Mesothelial cell of epicardium (in vitro differentiated cells): ENCODE results near the gene MPZL1. TPM values are rescaled to one million over a fixed set of nuclear protein-coding genes. Genes with fewer than 3 reads are reported as not detected.

Experiments used
- DNase-seq, 2 experiments: peaks; one replicate each; pipeline ENCODE4 v3.0.0; 2021; ENCODE audit warnings: low spot score in 2 of 2; ENCODE audit not compliant: unreplicated experiment in 2 of 2
- H3K27ac Mint-ChIP-seq: 2 replicates; pipeline ENCODE4 v1.8.0; 2021; ENCODE audit warnings: mixed read lengths
- H3K27me3 Mint-ChIP-seq: 2 replicates; pipeline ENCODE4 v1.8.0; 2021; ENCODE audit warnings: low read depth, mixed read lengths
- H3K36me3 Mint-ChIP-seq: 2 replicates; pipeline ENCODE4 v1.8.0; 2021; ENCODE audit warnings: mixed read lengths
- H3K4me1 Mint-ChIP-seq: 2 replicates; pipeline ENCODE4 v1.8.0; 2021; ENCODE audit warnings: mixed read lengths
- H3K4me3 Mint-ChIP-seq: 2 replicates; pipeline ENCODE4 v1.8.0; 2021; ENCODE audit warnings: mild to moderate bottlenecking, moderate library complexity, mixed read lengths
- H3K9me3 Mint-ChIP-seq: 2 replicates; pipeline ENCODE4 v1.8.0; 2021; ENCODE audit warnings: mixed read lengths
- total RNA-seq: library from RNA; stranded (reverse); gene quantifications from 3 replicates; pipeline ENCODE4 v1.2.1, GENCODE V29; 2021
- TF ChIP-seq, protein P1 (sequence below): fragments of 200-600 bp; sonication (generic); IDR thresholded peaks from one replicate; pipeline ENCODE4 v1.5.0; 2021; ENCODE audit warnings: antibody characterized with exemption; ENCODE audit not compliant: unreplicated experiment

Gene MPZL1
- total RNA-seq, 1 donor from 2014 or later: 138 TPM

DNA sequence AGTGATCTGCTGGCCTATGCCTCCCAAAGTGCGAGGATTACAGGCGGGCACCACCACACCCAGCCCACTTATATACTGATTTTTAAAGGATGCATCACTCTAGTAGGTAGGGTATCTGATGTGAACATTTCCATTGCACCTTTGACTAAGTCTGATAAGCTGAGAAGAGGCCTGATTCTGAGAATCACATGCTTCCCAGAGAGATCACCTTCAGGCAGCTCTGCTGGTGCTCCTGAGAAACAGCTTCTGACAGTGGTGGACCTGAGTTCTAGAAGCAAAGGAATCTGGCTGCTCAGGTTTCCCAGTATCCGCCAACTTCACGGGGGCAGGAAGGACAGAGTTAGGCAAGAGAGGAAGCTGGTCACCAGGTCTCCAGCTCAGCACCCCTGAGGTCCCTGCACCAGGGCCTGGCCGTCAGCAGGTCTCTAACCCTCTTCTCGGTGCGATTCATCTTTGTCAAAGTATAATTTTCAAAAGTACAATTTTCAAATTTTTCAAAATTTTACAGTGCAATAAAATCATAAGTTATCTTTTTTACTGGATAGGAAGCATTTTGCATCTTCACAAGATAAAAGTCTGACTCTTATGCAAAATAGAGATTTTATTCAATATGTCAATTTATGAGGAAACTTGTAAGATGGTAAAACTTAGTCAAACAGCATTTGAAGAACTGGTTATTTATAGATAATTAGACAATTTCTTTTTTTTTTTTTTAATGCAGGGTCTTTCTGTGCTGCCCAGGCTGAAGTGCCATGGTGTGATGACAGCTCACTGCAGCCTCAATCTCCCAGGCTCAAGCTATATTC lies 25.8 kb upstream of the MPZL1 start:
- Mint-ChIP-seq H3K9me3 (no peaks in the 10 kb centered on the region), H3K36me3 (no peaks in the 10 kb centered on the region), H3K4me3 (no peak overlapping the region), H3K27me3 (peaks cover 2% of the 10 kb centered on the region), H3K4me1 (peaks cover 4% of the 10 kb centered on the region), H3K27ac (no peak overlapping the region)
- DNase-seq: no peak
- TF ChIP-seq, protein P1, sequence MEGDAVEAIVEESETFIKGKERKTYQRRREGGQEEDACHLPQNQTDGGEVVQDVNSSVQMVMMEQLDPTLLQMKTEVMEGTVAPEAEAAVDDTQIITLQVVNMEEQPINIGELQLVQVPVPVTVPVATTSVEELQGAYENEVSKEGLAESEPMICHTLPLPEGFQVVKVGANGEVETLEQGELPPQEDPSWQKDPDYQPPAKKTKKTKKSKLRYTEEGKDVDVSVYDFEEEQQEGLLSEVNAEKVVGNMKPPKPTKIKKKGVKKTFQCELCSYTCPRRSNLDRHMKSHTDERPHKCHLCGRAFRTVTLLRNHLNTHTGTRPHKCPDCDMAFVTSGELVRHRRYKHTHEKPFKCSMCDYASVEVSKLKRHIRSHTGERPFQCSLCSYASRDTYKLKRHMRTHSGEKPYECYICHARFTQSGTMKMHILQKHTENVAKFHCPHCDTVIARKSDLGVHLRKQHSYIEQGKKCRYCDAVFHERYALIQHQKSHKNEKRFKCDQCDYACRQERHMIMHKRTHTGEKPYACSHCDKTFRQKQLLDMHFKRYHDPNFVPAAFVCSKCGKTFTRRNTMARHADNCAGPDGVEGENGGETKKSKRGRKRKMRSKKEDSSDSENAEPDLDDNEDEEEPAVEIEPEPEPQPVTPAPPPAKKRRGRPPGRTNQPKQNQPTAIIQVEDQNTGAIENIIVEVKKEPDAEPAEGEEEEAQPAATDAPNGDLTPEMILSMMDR: no peak

DNA sequence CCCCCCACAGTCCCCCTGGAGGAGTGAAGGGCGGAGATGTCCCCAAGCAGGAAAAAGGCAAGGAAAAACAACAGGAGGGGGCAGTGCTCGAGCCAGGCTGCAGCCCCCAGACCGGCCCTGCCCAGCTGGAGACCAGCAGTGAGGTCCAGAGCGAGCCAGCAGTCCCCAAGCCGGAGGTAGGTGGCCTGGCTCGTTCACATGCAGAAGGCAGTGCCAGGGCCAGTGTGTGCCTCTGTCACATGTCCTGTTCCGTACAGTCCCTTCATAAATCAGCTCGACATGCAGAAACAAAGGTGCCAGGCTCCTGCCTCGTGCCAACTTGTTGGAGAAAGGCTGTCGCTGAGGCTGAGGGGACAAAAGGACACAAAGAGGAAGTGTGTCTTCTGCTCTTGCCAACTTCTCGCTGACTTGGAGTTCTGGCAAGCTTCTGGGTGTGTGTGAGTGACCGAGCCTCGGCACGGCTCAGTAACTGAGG lies 24.1 kb upstream of the MPZL1 start:
- H3K27me3 Mint-ChIP-seq: no peaks in the 10 kb centered on the region
- no peaks in the 10 kb centered on the region for H3K4me1 Mint-ChIP-seq
- DNase-seq: no peak
- TF ChIP-seq, protein P1: no peak
- H3K36me3 Mint-ChIP-seq: no peaks in the 10 kb centered on the region
- H3K9me3 Mint-ChIP-seq: no peaks in the 10 kb centered on the region
- no peak overlapping the region for H3K4me3 Mint-ChIP-seq
- H3K27ac Mint-ChIP-seq: no peak overlapping the region

DNA sequence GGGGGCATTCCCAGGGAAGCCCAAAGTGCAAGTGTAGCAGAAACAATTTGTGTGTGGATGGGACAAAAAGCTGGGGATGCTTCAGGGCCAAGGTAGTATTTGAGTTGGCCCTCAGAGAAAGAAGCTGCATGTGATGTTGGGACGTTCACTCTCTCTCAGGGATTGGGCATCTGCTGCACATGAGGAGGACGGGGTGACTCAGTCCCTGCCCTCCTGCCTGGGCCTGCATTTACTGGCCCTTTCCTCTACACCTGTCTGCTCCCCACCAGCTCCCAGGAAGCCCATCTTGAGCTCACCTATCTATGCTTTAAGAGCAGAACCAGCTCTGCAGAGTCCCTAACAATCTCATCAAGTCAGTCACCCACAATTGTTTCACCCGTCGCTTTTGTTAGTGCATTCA lies 23.5 kb upstream of the MPZL1 start:
- Mint-ChIP-seq H3K36me3 (no peaks in the 10 kb centered on the region), H3K9me3 (no peaks in the 10 kb centered on the region), H3K27ac (no peak overlapping the region), H3K4me1 (no peaks in the 10 kb centered on the region), H3K4me3 (no peak overlapping the region), H3K27me3 (peaks cover 5% of the 10 kb centered on the region)
- TF ChIP-seq, protein P1: no peak
- no peak for DNase-seq

DNA sequence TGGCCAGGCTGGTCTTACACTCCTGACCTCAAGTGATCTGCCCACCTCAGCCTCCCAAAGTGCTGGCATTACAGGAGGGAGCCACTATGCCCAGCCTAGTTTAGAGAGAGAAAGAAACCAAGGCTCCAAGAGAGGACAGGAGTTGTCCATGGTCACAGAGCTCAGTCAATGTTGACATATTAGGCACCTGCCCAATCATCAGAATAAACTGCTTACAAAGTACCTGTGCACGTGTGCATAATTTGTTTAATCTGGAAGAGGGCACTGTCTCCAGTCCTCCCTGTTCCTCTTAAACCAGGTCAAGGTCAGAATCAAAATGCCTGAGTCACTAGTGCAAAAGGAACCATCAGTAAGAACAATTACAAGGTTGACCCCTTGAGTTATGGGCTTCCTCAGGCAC lies 20.3 kb upstream of the MPZL1 start:
- Mint-ChIP-seq H3K4me1 (peaks cover 8% of the 10 kb centered on the region), H3K4me3 (no peak overlapping the region), H3K27me3 (peaks cover 8% of the 10 kb centered on the region), H3K27ac (no peak overlapping the region), H3K36me3 (no peaks in the 10 kb centered on the region), H3K9me3 (no peaks in the 10 kb centered on the region)
- no peak for DNase-seq
- TF ChIP-seq, protein P1: no peak

DNA sequence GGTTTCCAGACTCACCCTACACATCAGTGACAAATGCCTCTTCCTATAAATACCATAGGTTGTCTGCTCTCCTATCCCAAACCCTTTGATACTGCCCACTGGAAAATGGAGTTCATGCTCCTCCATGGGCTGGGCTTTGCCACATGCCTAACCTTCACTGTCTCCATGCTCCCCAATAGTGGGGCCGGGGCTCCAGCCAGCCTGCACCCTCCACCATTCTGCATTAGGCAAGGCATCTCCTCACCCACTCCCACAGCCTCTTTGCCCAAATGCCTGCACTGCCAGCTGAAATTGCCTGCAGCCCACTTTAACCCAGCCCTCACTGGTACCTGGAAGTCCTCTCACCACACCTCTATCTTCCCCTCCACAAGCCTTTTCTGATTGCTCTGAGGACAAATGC lies 18.2 kb upstream of the MPZL1 start:
- DNase-seq: no peak
- no peaks in the 10 kb centered on the region for H3K9me3 Mint-ChIP-seq
- H3K27me3 Mint-ChIP-seq: peaks cover 8% of the 10 kb centered on the region
- no peaks in the 10 kb centered on the region for H3K36me3 Mint-ChIP-seq
- TF ChIP-seq, protein P1: no peak
- peaks cover 15% of the 10 kb centered on the region for H3K4me1 Mint-ChIP-seq
- no peak overlapping the region for H3K4me3 Mint-ChIP-seq
- no peak overlapping the region for H3K27ac Mint-ChIP-seq
